GM12892 (cell line): Measurements from ENCODE around the gene IGFL4.

ENCODE experiments used
- POLR2A ChIP-seq: IDR thresholded peaks from 2 replicates; pipeline ENCODE4 v1.6.1; 2011; ENCODE audit warnings: low read depth, low read length, control low read depth
- POLR2AphosphoS5 ChIP-seq: IDR thresholded peaks from 2 replicates; pipeline ENCODE4 v1.6.1; 2011; ENCODE audit warnings: low read depth, low read length, control low read depth
- TAF1 ChIP-seq: IDR thresholded peaks from 2 replicates; pipeline ENCODE4 v1.6.1; 2011; ENCODE audit warnings: low read depth, mild to moderate bottlenecking, control low read depth, low read length, borderline replicate concordance

- TF ChIP-seq POLR2A (no peak), POLR2AphosphoS5 (no peak), TAF1 (no peak)
Measured at GRCh38 chr19:46017095-46017429, 23.7 kb downstream of the IGFL4 start.
